CD4-positive, alpha-beta T cell treated with Interleukin-10 for 1 hour (primary cell): ENCODE measurements around the gene EPN2.

ENCODE experiments used
- DNase-seq: peaks from one replicate; pipeline ENCODE4 v3.0.0-alpha.2; 2020

The EPN2 gene

DNA sequence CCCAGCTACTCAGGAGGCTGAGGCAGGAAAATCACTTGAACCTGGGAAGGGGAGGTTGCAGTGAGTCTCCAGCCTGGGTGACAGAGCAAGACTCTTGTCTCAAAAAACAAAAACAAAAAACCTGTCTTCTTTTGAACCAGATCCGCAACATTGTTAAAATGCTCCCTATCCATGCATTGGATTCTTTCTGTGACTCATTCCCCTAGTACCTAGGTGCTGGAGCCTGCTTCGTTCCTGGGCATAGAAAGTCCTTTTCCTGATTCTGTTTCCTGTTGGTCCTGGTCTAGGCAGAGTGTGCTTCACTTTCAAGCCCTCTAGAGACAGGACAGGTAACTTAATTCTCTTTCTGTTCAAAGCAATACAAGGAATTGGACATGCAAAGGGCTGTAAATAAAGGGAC is 5.2 kb downstream of the EPN2 start:
- no peak for DNase-seq

DNA sequence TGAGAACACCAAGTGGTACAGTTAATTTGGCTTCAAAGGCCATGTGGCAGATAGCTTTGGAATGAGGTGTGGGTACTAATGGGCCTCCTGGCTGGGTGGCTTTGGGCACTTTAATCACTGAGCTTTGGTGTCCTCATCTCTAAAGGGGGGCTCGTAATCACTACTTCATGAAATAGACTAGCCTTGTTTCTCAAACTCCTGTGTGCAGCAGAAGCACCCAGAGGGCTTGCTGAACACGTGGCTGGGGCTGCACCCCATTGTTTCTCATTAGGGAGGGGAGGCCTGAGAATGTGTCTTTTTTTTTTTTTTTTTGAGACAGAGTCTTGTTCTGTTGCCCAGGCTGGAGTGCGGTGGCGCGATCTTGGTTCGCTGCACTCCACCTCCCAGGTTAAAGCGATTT is 5.8 kb downstream of the EPN2 start:
- no peak for DNase-seq

DNA sequence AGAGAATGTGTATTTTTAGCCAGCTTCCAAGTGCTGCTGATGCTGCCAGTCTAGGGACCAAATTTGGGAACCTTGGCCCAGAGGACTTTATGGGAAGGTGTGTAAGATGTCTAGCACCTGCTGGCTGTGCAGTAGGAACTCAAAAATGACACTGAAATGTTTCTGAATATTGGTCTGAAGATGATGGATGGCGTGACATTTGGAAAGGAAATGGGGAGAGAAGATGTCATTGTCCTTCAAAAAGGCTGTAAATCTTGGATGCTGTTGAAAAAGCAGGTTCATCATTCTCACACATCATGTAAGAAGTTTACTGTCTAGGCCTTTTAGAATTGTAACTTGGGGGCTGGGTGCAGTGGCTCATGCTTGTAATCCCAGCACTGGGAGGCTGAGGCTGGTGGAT is 6.7 kb downstream of the EPN2 start:
- DNase-seq, result no peak

DNA sequence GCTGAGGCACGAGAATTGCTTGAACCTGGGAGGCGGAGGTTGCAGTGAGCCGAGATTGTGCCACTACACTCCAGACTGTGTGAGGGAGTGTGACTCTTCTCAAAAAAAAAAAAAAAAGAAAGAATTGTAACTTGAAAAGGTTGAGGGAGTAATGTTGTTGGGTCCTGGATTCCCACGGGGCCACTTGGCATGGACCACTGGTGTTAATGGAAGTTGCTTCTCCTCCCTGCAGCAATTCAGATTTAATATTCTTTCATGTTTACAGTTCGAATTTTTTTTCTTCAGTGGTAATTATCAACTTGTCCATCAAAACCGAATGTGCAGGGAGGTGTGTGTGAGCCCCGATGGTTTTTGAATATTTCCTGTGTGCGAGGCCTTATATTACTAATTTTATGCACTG is 7.2 kb downstream of the EPN2 start:
- no peak for DNase-seq

DNA sequence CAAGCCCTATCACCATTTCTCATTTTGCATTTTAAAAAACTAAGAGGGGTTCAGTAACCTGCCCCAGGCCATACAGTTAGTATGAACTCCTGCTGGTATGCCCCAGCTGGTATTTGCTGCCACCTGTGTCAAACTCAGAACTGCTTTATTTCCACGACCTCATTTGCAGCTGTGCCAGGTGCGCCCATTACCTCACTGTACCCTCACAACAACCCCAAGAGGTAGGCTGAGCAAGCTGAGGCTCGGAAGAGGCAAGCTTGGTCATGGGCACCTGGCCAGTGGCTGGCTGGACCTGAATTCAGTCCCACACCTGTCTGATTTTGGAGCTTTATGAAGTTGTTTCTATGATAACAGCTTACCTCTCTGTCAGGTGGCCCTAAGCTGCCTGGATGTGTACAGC is 7.6 kb downstream of the EPN2 start:
- no peak for DNase-seq

DNA sequence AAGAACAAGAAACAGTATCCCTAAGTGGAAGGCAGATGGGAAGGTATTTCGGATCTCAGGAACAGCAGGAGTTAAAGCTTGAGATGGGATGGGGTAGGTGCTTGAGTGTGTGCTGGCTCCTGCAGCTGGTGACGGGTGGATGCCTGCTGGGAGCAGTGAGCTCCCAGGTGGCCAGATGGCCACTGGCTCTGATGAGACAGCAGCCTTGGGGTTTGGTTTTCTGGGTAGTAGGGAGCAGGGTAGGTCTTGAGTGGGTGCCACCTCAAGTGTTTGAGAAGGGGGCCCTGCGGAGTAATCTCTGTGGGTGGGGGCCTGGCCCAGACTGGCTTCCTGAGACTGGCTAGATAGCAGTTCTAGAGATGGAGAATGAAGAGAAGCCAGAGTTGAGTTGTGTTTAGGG is 10.3 kb downstream of the EPN2 start:
- DNase-seq, result no peak

DNA sequence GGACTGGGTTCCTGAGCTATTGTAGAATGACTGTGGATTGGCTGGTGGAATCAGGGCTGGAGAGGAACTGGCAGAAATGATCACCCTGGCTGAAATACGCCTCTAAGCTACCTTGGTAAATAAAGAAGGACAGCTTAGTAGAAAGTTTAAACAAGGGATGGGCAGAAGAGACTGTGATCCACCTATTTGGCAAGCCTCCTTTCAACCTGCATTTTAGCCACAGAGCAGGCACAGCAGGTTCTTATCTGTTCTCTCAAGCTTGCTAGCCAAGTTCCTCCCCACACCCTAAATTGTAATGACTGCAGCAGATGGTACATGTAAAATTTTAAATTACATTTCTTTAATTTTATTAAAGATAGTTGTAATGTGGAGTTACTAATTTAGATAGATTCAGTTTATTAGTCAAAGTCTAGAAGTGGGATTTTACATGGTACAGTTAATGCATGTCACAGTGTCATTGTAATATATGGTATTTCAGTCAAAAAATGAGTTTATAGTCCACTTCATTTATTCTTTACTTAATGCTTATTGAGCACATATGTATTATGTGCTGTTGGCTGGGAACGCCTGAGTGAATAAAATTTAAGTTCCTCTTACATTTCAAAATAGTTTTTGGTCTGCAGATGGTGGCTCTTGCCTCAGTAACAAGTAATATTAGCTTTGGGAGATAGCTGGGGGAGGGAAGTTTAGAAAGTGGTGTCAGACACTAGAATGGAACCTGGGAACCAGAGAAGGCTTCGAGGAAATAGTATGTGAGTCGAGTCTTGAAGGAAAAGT is 11.2 kb downstream of the EPN2 start:
- DNase-seq, result no peak

DNA sequence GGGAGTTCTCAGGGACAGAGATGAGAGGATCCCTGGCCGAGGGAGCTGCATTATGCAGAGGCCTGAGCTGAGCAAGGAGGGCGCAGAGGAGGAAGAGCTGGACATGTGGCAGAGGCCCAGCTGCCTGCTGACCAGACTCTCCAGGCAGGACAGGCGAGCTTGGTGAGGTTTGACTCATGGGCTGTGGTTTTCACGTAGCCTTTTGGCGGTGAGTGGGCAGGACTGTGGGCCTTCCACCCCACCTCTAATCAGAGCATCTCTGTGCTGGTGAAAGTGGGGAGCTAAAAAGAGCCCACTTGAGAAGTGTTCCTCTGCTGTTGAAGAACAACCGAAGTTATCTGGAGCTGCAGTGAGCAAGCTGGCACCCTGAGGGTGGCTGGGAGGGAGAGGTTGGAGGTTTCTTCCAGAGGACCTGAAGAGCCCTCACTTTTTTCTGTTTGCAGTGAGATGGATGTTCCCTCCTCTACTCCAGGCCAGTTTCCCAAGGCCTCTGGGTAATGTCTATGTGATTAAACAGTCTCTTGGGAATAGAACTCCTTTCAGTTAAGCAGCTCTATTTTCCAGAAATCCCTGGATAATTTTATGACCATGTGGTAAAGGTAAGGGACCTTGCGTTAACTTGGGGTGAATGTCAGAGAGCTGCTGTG is 11.9 kb downstream of the EPN2 start:
- DNase-seq, result no peak

DNA sequence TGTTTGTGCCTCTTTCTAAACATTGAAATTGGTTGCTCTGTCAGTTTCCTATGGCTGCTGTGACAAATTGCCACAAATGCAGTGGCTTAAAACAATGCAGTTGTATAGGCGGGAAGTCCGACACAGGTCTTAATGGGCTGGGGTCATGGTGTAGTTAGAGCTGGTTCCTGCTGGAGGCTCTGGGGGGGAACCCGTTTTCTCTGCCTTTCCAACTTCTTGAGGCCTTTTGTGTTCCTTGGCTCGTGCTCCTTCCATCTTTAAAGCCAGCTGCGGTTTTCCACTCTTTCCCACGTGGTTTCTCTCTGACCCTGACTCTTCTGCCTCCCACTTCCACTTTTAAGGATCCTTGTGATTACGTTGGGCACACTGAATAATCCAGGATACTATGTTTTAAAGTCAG is 12.5 kb downstream of the EPN2 start:
- DNase-seq, result no peak

DNA sequence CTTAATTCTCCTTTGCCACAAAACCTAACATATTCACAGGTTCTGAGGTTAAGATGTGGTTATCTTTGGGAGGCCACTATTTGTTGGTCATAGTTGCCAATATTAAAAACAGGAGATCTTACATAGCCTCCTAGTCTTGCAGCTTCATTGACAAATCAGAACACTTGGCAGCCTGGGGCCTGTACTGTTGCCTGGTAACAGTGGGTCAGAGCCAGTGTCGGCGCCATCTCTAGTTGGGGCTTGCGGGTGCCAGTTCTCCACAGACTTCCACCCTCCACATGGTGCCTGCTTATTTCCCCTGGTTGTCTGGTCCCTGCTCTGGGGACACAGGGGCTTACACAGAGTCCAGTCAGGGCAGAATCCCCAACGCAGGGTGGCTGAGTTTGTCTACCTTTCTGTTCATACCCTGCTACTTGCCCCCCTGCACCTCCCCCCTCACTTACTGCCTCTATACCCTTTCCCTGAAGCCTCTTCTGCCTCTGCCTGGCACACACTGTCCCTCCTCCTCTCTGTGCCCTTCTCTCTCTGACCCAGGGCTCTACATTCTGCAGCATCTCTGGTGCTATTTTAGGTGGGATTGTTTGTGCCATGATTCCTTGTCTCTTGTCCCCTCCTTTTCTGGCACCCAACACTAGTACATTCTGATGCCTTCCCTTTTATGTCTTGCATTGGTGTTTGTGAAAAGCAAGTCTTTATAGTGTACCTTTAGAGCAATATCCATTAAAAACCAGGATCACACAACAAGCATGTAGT is 13.4 kb downstream of the EPN2 start:
- DNase-seq, result no peak

DNA sequence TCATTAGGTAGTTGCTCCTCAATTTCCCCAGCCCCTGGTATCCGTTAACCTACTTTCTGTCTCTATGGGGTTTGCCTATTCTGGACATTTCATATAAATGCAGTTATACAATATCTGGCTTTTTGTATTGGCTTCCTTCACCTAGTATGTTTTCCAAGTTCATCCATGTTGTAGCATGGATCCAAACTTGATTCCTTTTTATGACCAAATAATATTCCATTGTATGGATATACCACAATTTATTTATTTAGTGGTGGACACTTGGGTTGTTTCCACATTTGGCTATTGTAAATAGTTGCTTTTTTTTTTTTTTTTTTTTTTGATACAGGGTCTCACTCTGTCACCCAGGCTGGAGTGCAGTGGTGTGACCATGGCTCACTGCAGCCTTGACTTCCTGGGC is 15.9 kb downstream of the EPN2 start:
- no peak for DNase-seq

DNA sequence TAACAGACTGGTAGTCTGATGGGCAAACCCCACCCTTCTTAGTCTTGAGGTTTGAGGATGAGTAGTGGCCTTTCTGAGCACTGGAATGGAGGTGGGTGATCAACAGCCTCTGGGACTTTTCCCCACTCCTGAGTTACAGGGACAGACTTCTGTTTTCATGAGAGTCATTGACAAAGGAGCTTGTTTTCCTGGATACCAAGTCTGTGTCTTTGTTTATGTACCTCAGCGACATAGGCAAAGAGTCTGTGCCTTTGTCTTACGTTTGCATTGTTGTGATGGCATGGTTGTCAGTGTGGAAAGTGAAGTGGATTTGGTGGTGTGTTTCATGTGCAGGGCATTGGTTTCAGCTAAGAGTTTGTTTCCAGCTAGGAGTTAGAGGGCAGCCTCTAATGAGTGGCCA is 17.5 kb downstream of the EPN2 start:
- no peak for DNase-seq

DNA sequence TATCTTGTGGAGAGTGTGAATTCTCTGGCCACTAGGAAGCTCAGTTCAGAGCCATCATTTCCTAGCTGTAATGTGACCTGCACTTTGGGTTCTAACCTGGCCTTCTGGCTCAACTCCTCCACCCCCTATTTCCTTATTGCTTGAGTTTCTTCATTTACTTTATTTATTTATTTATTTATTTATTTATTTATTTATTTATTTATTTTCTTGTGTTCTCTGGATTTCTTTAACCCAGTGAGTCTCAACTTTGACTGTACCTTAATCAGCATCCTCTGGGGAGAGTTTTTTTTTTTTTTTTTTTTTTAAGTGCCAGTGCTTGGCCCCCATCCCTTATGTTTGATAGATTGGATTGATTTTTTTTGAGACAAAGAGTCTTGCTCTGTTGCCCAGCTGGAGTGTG is 18.1 kb downstream of the EPN2 start:
- DNase-seq, result no peak

DNA sequence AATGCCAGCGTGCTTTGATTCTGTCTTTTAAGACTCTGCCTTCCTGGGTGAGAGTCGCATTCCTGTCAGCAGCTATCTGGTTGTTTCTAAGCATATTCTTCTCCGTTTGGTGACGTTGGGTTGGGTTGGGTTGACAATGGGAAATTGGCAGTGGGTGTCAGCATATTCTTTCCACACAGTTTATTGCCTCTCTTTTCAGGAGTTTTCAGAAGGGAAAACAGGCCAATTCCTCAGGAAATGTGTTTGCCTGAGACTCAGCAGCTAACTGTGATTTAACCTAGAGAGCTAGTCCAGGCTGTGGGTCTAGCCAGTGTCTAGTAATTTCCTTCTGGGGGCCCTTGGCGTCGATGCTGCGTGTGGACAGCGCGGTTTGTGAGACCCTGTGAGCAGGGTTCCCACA is 21.2 kb downstream of the EPN2 start:
- no peak for DNase-seq

DNA sequence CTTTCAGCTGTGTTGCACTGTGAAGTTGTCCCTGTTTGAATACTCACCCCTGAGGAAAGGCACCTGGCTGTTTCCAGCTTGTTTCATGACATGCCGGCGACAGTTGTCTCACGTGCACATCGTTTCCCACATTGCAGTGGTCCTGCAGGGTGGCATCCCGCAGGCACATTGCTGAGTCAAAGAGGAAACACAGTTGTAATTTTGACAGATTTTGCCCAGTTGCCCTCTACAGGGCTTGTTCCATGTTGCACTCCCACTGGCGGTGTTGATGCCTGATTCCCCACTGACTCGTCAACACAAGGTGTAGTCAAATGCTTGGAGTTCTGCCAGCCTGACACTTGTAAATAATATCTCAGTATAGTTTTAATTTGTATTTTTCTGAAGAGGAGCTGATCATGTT is 23.8 kb downstream of the EPN2 start:
- no peak for DNase-seq

DNA sequence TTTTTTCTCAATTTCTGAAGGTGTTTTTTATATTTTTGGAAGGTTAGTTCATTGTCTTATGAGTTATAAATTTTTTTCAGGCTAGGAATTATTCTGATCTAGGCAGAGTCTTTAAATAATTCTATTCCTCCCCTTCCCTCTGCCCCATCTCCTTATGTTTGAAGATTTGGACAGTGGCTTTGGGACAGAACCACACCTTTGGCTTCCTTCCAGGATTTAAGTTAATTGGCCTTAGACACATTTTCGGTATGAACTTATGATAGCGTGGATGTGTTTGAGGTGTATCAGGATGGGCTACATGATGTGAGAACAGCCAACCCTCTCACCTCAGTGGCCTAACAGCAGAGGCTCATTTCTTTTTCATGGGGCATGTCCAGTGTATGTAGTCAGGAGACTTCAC is 24.3 kb downstream of the EPN2 start:
- no peak for DNase-seq

DNA sequence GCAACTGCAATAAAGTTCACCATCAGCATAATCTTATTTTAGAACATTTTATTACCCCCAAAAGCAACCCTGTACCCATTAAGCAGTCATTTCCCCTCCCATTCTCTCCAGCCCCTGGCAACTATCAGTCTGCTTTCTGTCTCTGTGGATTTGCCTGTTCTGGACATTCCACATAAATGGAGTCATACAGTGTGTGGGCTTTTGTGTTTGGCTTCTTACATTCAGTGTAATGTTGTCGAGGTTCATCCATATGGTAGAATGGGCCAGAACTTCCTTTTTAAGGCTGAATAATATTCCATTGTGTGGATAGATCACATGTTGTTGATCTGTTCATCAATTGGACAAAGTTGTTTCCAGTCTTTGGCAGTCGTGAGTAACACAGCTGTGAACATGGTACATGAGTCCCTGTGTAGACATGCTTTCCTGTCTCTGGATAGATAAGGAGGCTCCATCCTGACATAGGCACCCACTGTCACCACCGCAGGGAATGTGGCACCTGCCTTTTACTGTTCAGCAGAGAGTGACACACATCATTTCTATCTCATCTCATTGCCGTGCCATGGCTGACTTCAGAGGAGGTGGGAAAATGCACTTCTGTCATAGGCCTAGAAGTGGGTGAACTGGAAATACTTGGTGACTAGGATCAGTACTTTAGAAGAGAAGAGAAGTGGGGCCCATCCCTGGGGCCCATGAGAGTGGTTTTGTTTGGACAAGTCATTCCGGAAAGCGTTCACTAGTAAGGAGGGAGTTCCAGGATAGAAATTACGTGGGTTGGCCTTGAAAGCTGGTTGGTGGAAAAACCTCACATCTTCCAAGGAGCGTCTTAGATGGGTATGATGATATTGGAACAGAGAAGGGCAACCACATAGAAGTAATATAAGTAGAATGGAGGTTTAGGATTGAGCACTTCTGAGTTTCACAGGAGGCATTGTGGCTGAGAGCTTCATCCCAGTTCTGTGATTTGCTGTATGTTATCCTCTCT is 25.8 kb downstream of the EPN2 start:
- DNase-seq, result no peak

DNA sequence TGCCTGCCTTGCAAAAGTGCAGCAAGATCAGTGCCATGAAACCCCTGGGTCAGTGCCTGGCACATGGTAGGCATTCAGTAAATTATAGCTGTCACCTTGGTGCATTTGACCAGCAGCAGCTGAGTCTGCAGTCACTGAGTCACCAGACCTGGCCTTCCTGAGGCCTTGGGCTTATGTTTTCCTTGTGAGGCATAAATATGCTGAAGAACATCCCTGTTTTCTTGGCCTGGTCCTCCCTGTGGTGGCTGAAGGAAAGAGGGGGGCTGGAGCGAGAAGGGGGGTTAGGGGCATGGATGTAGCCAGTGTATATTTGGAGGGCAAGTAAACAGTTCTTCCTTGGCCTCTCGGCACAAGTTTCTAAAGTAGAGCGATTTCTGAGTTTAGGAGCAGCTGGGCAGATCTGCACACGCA is 26.5 kb downstream of the EPN2 start:
- no peak for DNase-seq

DNA sequence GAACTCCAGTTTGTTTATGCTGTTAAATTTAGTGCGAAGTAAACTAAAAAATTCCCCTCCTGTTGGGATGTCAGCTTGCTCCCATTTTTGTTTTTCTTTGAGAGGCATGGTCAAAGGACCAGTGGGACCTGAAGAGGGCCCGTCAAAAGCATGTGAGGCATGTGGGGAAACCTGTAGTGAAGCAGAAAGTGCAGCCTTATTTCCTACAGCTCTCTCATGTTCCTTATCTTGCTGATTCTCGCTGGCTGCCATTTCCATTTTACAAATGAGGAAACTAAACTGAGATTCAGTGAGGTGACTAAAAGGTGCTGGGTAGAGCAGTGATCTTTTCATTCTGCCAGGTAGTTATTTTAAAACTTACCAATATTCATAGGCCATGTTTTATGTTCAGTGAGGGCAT is 27.1 kb downstream of the EPN2 start:
- DNase-seq, result no peak

DNA sequence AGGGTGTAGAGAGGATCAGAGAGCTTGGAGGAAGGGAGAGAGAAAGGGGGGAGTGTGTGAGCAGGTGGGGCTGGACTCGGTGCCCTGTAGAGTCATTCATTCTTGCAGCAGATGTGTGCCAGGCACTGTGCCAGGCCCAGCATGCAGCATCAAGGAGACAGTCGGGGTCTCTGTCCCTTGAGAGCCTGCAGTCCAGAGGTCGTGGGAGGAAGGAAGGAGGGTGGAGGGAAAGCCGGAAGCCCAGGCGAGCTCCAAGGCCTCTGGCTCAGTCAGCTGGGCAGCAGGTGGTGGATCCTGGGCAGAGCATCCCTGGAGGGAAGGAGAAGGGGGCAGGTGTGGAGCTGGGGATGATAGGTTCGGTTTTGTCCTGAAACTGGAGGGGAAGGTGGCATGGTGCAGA is 27.5 kb downstream of the EPN2 start:
- DNase-seq, result no peak

DNA sequence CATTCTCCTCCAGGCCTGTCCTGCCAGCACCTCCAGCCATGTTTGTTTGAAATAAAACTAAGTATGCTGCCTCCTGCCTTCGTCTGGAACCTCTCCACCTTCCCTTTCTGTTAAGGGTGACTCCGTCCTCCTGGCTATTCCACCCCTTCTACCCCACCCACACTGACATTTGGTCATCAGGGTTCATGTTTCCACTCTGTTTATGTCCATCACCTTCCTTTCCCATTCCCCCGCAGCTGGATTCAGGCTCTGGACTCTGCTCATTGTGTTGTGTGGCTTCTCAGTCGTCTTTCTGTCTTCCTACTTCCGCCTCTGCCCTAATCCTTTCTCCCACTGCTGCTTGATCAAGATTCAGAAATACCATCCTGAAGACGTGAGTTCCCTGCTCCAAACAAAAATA is 28.6 kb downstream of the EPN2 start:
- DNase-seq, result no peak

DNA sequence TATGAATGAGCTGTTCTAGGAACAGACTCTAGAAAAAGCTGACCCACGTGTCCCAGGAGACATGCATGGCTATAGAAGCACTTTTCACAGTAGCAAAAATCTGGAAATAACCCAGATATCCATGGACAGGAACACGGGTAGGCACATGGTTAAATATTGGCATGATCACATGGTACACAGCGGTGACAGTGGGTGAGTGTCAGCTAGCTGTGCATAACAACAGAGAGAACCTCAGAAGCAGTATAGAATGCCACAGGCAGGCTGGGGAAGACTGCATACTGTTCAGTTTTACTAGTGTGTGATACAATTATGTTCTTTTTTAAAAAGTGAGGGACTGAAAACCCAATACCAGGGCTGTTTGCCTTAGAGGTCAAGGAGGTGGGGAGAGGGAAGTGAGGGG is 31.4 kb downstream of the EPN2 start:
- no peak for DNase-seq

DNA sequence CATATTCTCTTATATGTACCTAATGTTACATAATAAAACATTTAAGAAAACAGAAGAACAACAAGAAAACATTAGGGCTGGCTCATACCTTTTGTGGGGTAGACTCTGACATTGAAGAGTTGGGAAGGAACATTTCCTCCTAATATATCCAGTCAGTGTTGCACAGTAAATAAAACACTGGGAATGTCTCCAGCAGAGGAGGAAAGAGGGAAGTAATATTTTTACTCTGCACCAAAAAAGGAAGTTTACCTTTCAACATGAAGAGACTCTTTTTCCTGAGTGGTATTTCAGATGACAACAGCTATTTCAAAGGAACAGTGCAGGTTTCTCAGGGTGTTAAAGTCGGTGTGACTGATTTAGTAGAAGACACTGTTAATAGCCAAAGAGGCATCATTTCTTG is 31.9 kb downstream of the EPN2 start:
- DNase-seq, result no peak
